GM12873 (cell line): ENCODE data around the gene SUGP1.

Source experiments
- TF ChIP-seq, protein P1 (sequence below): IDR thresholded peaks from 2 replicates; pipeline ENCODE4 v1.5.1; 2012; ENCODE audit warnings: low read depth, mild to moderate bottlenecking, moderate library complexity, low read length, control low read depth; ENCODE audit not compliant: insufficient read depth; ENCODE audit errors: missing control alignments

The SUGP1 gene

GRCh38 chr19:19234220-19234816, 86.0 kb downstream of the SUGP1 start:
- TF ChIP-seq, protein P1, sequence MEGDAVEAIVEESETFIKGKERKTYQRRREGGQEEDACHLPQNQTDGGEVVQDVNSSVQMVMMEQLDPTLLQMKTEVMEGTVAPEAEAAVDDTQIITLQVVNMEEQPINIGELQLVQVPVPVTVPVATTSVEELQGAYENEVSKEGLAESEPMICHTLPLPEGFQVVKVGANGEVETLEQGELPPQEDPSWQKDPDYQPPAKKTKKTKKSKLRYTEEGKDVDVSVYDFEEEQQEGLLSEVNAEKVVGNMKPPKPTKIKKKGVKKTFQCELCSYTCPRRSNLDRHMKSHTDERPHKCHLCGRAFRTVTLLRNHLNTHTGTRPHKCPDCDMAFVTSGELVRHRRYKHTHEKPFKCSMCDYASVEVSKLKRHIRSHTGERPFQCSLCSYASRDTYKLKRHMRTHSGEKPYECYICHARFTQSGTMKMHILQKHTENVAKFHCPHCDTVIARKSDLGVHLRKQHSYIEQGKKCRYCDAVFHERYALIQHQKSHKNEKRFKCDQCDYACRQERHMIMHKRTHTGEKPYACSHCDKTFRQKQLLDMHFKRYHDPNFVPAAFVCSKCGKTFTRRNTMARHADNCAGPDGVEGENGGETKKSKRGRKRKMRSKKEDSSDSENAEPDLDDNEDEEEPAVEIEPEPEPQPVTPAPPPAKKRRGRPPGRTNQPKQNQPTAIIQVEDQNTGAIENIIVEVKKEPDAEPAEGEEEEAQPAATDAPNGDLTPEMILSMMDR = no peak

DNA sequence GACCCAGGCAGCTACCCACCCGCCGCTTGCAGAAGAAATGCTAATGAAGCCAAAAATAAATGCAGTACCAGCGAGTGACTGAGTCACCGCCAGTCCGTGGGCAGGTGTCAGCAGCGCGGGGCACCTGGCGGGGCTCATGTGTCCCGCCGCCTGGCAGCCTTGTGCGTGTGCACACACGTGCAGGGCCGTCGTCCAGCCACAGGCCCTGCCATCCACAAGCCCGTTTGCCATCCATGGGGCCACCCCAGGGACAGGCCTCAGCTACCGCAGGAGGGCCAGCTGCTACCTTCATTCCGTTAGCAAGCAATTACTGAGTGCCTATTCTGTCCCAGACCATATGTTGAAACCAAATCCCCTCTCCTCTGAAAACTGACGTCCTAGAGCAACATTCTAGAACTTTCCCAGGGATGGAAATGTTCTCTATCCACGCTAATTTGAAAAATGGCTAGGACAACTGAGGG, 88.0 kb downstream of the SUGP1 start:
- TF ChIP-seq, protein P1 = no peak

DNA sequence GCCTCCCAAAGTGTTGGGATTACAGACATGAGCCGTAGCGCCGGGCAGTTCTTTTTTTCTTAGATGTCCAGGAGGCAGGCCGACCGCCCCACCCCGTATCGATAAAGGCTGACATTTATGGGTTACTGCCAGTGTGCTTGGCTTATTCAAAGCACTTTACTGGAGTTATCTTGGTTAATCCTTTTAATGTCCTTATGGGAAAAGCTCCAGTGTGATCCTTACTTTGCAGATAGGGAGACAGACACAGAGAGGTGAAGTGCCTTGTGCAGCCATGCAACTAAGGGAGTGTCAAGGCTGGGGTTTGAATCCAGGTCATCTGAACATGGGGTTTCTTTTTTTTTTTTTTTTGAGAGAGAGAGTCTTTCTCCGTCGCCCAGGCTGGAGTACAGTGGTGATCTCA, 89.3 kb downstream of the SUGP1 start:
- TF ChIP-seq, protein P1 = no peak

GRCh38 chr19:19229701-19230100, 90.6 kb downstream of the SUGP1 start:
- TF ChIP-seq, protein P1 = no peak

- TF ChIP-seq, protein P1 = no peak
Measured at GRCh38 chr19:19227217-19227616, 93.1 kb downstream of the SUGP1 start.

DNA sequence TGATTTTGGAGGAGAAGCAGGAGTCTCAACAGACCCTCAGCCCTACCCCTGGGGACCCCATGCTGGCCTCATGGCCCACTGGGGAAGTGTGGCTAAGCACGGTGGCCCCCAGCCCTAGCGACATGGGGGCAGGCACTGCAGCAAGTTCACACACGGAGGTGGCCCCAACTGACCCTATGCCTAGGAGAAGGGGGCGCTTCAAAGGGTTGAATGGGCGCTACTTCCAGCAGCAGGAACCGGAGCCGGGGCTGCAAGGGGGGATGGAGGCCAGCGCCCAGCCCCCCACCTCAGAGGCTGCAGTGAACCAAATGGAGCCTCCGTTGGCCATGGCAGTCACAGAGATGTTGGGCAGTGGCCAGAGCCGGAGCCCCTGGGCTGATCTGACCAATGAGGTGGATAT, 93.6 kb downstream of the SUGP1 start:
- TF ChIP-seq, protein P1 = no peak

- TF ChIP-seq, protein P1 = no peak
Measured at GRCh38 chr19:19226204-19226603, 94.1 kb downstream of the SUGP1 start.
